22Rv1 (cell line): ENCODE data around the gene MTAP.

Experiments used
- H3K27ac ChIP-seq: fragments of 450-650 bp; 2 replicates; pipeline ENCODE4 v1.5.1; 2017
- CTCF ChIP-seq: fragments of 450-650 bp; IDR thresholded peaks from 2 replicates; pipeline ENCODE4 v1.5.1; 2017; ENCODE audit warnings: mild to moderate bottlenecking
- ZFX ChIP-seq: fragments of 450-650 bp; IDR thresholded peaks from 2 replicates; pipeline ENCODE4 v1.6.1; 2017; ENCODE audit warnings: antibody characterized with exemption, borderline replicate concordance

Gene MTAP

GRCh38 chr9:21831841-21832509 is 29.5 kb downstream of the MTAP start:
- no peak overlapping the region for H3K27ac ChIP-seq

GRCh38 chr9:21833090-21833801 is 30.8 kb downstream of the MTAP start:
- H3K27ac ChIP-seq = no peak overlapping the region
- TF ChIP-seq ZFX (no peak), CTCF (no peak)

More at GRCh38 chr9:21831841-21832509, 29.5 kb downstream of the MTAP start:
- no peak for TF ChIP-seq CTCF
- TF ChIP-seq ZFX = no peak

- H3K27ac ChIP-seq = no peak overlapping the region
- TF ChIP-seq CTCF (no peak), ZFX (no peak)
Measured at GRCh38 chr9:21835121-21835520, 32.7 kb downstream of the MTAP start.

- TF ChIP-seq CTCF = no peak
- no peak for TF ChIP-seq ZFX
- peak overlapping the region; percentile 23; the same call in 1 of the 2 replicates for H3K27ac ChIP-seq
Measured at GRCh38 chr9:21836437-21837161, 34.2 kb downstream of the MTAP start.

GRCh38 chr9:21837501-21837900 is 35.1 kb downstream of the MTAP start:
- no peak overlapping the region for H3K27ac ChIP-seq
- TF ChIP-seq ZFX (no peak), CTCF (no peak)

GRCh38 chr9:21840647-21841046 is 38.2 kb downstream of the MTAP start:
- TF ChIP-seq CTCF = no peak
- TF ChIP-seq ZFX = no peak
- no peak overlapping the region for H3K27ac ChIP-seq

GRCh38 chr9:21841133-21841532 is 38.7 kb downstream of the MTAP start:
- TF ChIP-seq ZFX = no peak
- no peak for TF ChIP-seq CTCF

More at GRCh38 chr9:21841133-21841532, 38.7 kb downstream of the MTAP start:
- H3K27ac ChIP-seq = no peak overlapping the region
